ENCODE measurements around the gene TEDC1.

The TEDC1 gene

GRCh38 chr14:105507247-105507646, 16.2 kb downstream of the TEDC1 start:
- H3K9me3 ChIP-seq (ENCODE audit: control insufficient read depth, low read length): no peaks in the 10 kb centered on the region
- no peak overlapping the region for H3K4me2 ChIP-seq (ENCODE audit: low read length, poor library complexity, severe bottlenecking)
- H2AK5ac ChIP-seq (ENCODE audit: low read length, severe bottlenecking): no peak overlapping the region
- no peak overlapping the region for H3K9ac ChIP-seq (ENCODE audit: low read length)
- no peak overlapping the region for H2BK120ac ChIP-seq (ENCODE audit: low read depth, low read length)
- no peak for DNase-seq
- 85% methylated on average over 17 of the region's 17 CpGs for WGBS
- no peaks in the 10 kb centered on the region for H3K36me3 ChIP-seq (ENCODE audit: control insufficient read depth in 1 of 2, insufficient read depth in 2 of 2, low read depth in 1 of 2, low read length in 2 of 2)
- no peak overlapping the region for H4K91ac ChIP-seq (ENCODE audit: low read length)
- H3K4me1 ChIP-seq (ENCODE audit: control insufficient read depth, insufficient read depth, low read depth, low read length): peaks cover 2% of the 10 kb centered on the region
- no peak overlapping the region for H2BK15ac ChIP-seq (ENCODE audit: low read depth, poor library complexity, severe bottlenecking)
- H3K27me3 ChIP-seq (ENCODE audit: control insufficient read depth in 1 of 2, insufficient read depth in 1 of 2, low read length in 2 of 2): peaks cover 4 to 45% of the 10 kb centered on the region in 2 experiments
- no peak overlapping the region for H3K23ac ChIP-seq (ENCODE audit: low read length in 2 of 2)
- no peaks in the 10 kb centered on the region for H3K79me1 ChIP-seq (replicated peaks; ENCODE audit: low read length, poor library complexity, severe bottlenecking)
- no peak overlapping the region for H3K18ac ChIP-seq (ENCODE audit: low read depth in 1 of 2, low read length in 2 of 2)
- H3K4me3 ChIP-seq (ENCODE audit: insufficient read depth in 1 of 2, low read depth in 1 of 2, low read length in 2 of 2): no peak overlapping the region
- no peak overlapping the region for H2BK5ac ChIP-seq (ENCODE audit: low read depth, low read length, poor library complexity, severe bottlenecking)
- H2BK12ac ChIP-seq (ENCODE audit: low read length in 2 of 2): no peak overlapping the region
- H3K4ac ChIP-seq (ENCODE audit: low read depth in 1 of 2, low read length in 2 of 2): no peak overlapping the region
- no peak overlapping the region for H3K27ac ChIP-seq (ENCODE audit: low read length, poor library complexity, severe bottlenecking)
- no peak overlapping the region for H2AFZ ChIP-seq (ENCODE audit: low read depth, low read length)
- H3K14ac ChIP-seq (ENCODE audit: low read length in 2 of 2): no peak overlapping the region
- no peak overlapping the region for H4K8ac ChIP-seq (ENCODE audit: low read length)

GRCh38 chr14:105508069-105508468, 17.0 kb downstream of the TEDC1 start:
- 90% methylated on average over 16 of the region's 16 CpGs for WGBS
- H4K8ac ChIP-seq (ENCODE audit: low read length): no peak overlapping the region
- DNase-seq: no peak
- no peak overlapping the region for H2BK5ac ChIP-seq (ENCODE audit: low read depth, low read length, poor library complexity, severe bottlenecking)
- no peak overlapping the region for H2AFZ ChIP-seq (ENCODE audit: low read depth, low read length)
- H2BK120ac ChIP-seq (ENCODE audit: low read depth, low read length): no peak overlapping the region
- no peak overlapping the region for H3K18ac ChIP-seq (ENCODE audit: low read depth in 1 of 2, low read length in 2 of 2)
- no peaks in the 10 kb centered on the region for H3K9me3 ChIP-seq (ENCODE audit: control insufficient read depth, low read length)
- H4K91ac ChIP-seq (ENCODE audit: low read length): no peak overlapping the region
- no peak overlapping the region for H3K27ac ChIP-seq (ENCODE audit: low read length, poor library complexity, severe bottlenecking)
- H2AK5ac ChIP-seq (ENCODE audit: low read length, severe bottlenecking): no peak overlapping the region
- no peak overlapping the region for H2BK15ac ChIP-seq (ENCODE audit: low read depth, poor library complexity, severe bottlenecking)
- H3K9ac ChIP-seq (ENCODE audit: low read length): no peak overlapping the region
- no peaks in the 10 kb centered on the region for H3K36me3 ChIP-seq (ENCODE audit: control insufficient read depth in 1 of 2, insufficient read depth in 2 of 2, low read depth in 1 of 2, low read length in 2 of 2)
- peaks cover 4 to 49% of the 10 kb centered on the region in 2 experiments for H3K27me3 ChIP-seq (ENCODE audit: control insufficient read depth in 1 of 2, insufficient read depth in 1 of 2, low read length in 2 of 2)
- no peak overlapping the region for H3K4ac ChIP-seq (ENCODE audit: low read depth in 1 of 2, low read length in 2 of 2)
- no peak overlapping the region for H2BK12ac ChIP-seq (ENCODE audit: low read length in 2 of 2)
- no peaks in the 10 kb centered on the region for H3K79me1 ChIP-seq (replicated peaks; ENCODE audit: low read length, poor library complexity, severe bottlenecking)
- no peak overlapping the region for H3K4me3 ChIP-seq (ENCODE audit: insufficient read depth in 1 of 2, low read depth in 1 of 2, low read length in 2 of 2)
- H3K4me1 ChIP-seq (ENCODE audit: control insufficient read depth, insufficient read depth, low read depth, low read length): peaks cover 2% of the 10 kb centered on the region
- no peak overlapping the region for H3K23ac ChIP-seq (ENCODE audit: low read length in 2 of 2)
- H3K4me2 ChIP-seq (ENCODE audit: low read length, poor library complexity, severe bottlenecking): no peak overlapping the region
- H3K14ac ChIP-seq (ENCODE audit: low read length in 2 of 2): no peak overlapping the region

DNA sequence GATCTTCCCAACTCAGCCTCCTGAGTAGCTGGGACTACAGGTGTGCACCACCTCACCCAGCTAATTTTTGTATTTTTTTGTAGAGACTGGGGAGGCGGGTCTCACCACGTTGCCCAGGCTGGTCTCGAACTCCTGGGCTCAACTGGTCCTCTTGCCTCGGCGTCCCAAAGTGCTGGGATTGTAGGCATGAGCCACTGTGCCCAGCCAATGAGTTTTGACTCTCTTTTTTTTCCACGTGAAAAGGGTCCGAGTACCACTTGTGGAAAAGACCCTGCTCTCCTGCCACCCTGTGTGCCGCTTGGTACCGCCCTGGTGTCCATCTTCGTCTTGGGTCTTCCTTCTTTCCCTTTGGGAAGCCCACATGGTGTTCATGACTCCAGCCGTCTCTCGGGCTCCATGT, 17.6 kb downstream of the TEDC1 start:
- H2BK12ac ChIP-seq (ENCODE audit: low read length in 2 of 2): no peak overlapping the region
- H4K91ac ChIP-seq (ENCODE audit: low read length): no peak overlapping the region
- no peak overlapping the region for H2BK15ac ChIP-seq (ENCODE audit: low read depth, poor library complexity, severe bottlenecking)
- no peak overlapping the region for H2AFZ ChIP-seq (ENCODE audit: low read depth, low read length)
- no peaks in the 10 kb centered on the region for H3K79me1 ChIP-seq (replicated peaks; ENCODE audit: low read length, poor library complexity, severe bottlenecking)
- DNase-seq: no peak
- H3K4me1 ChIP-seq (ENCODE audit: control insufficient read depth, insufficient read depth, low read depth, low read length): peaks cover 2% of the 10 kb centered on the region
- no peaks in the 10 kb centered on the region for H3K36me3 ChIP-seq (ENCODE audit: control insufficient read depth in 1 of 2, insufficient read depth in 2 of 2, low read depth in 1 of 2, low read length in 2 of 2)
- 83% methylated on average over 12 of the region's 12 CpGs for WGBS
- H2BK120ac ChIP-seq (ENCODE audit: low read depth, low read length): no peak overlapping the region
- H3K9me3 ChIP-seq (ENCODE audit: control insufficient read depth, low read length): no peaks in the 10 kb centered on the region
- H3K14ac ChIP-seq (ENCODE audit: low read length in 2 of 2): no peak overlapping the region
- no peak overlapping the region for H4K8ac ChIP-seq (ENCODE audit: low read length)
- no peak overlapping the region for H3K27ac ChIP-seq (ENCODE audit: low read length, poor library complexity, severe bottlenecking)
- no peak overlapping the region for H3K4ac ChIP-seq (ENCODE audit: low read depth in 1 of 2, low read length in 2 of 2)
- no peak overlapping the region for H3K4me2 ChIP-seq (ENCODE audit: low read length, poor library complexity, severe bottlenecking)
- H3K23ac ChIP-seq (ENCODE audit: low read length in 2 of 2): no peak overlapping the region
- no peak overlapping the region for H2AK5ac ChIP-seq (ENCODE audit: low read length, severe bottlenecking)
- no peak overlapping the region for H2BK5ac ChIP-seq (ENCODE audit: low read depth, low read length, poor library complexity, severe bottlenecking)
- H3K9ac ChIP-seq (ENCODE audit: low read length): no peak overlapping the region
- H3K4me3 ChIP-seq (ENCODE audit: insufficient read depth in 1 of 2, low read depth in 1 of 2, low read length in 2 of 2): no peak overlapping the region
- peaks cover 4 to 54% of the 10 kb centered on the region in 2 experiments for H3K27me3 ChIP-seq (ENCODE audit: control insufficient read depth in 1 of 2, insufficient read depth in 1 of 2, low read length in 2 of 2)
- H3K18ac ChIP-seq (ENCODE audit: low read depth in 1 of 2, low read length in 2 of 2): no peak overlapping the region

DNA sequence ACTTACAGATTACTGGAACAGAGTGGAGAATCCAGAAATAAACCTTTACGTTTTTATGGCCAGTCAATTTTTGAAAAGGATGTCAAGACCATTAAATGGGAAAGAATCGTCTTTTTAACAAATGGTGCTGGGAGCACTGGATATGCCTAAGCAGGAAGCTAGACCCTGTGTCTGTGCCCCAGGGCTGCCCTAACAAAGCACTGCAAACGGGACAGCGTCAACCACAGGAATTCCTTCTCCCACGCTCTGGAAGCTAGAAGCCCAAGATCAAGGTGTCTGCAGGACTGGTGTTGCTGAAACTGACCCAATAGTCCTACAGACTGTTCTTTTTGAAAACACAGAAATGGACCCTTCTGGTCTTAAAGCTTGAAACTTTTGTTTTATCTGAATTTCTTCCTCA, 26.1 kb downstream of the TEDC1 start:
- no peak overlapping the region for H3K18ac ChIP-seq (ENCODE audit: low read depth in 1 of 2, low read length in 2 of 2)
- no peak for DNase-seq
- no peak overlapping the region for H3K23ac ChIP-seq (ENCODE audit: low read length in 2 of 2)
- H3K4me3 ChIP-seq (ENCODE audit: insufficient read depth in 1 of 2, low read depth in 1 of 2, low read length in 2 of 2): no peak overlapping the region
- H2AK5ac ChIP-seq (ENCODE audit: low read length, severe bottlenecking): no peak overlapping the region
- no peak overlapping the region for H3K4ac ChIP-seq (ENCODE audit: low read depth in 1 of 2, low read length in 2 of 2)
- H4K91ac ChIP-seq (ENCODE audit: low read length): no peak overlapping the region
- H4K8ac ChIP-seq (ENCODE audit: low read length): no peak overlapping the region
- no peak overlapping the region for H2AFZ ChIP-seq (ENCODE audit: low read depth, low read length)
- H3K79me1 ChIP-seq (replicated peaks; ENCODE audit: low read length, poor library complexity, severe bottlenecking): no peaks in the 10 kb centered on the region
- no peak overlapping the region for H3K9ac ChIP-seq (ENCODE audit: low read length)
- no peaks in the 10 kb centered on the region for H3K36me3 ChIP-seq (ENCODE audit: control insufficient read depth in 1 of 2, insufficient read depth in 2 of 2, low read depth in 1 of 2, low read length in 2 of 2)
- no peak overlapping the region for H2BK120ac ChIP-seq (ENCODE audit: low read depth, low read length)
- no peak overlapping the region for H3K27ac ChIP-seq (ENCODE audit: low read length, poor library complexity, severe bottlenecking)
- H3K14ac ChIP-seq (ENCODE audit: low read length in 2 of 2): no peak overlapping the region
- 63% methylated on average over 5 of the region's 5 CpGs for WGBS
- H3K4me2 ChIP-seq (ENCODE audit: low read length, poor library complexity, severe bottlenecking): no peak overlapping the region
- H2BK15ac ChIP-seq (ENCODE audit: low read depth, poor library complexity, severe bottlenecking): no peak overlapping the region
- peaks cover 5 to 51% of the 10 kb centered on the region in 2 experiments for H3K27me3 ChIP-seq (ENCODE audit: control insufficient read depth in 1 of 2, insufficient read depth in 1 of 2, low read length in 2 of 2)
- no peak overlapping the region for H2BK5ac ChIP-seq (ENCODE audit: low read depth, low read length, poor library complexity, severe bottlenecking)
- H3K9me3 ChIP-seq (ENCODE audit: control insufficient read depth, low read length): peaks cover 3% of the 10 kb centered on the region
- no peak overlapping the region for H2BK12ac ChIP-seq (ENCODE audit: low read length in 2 of 2)
- no peaks in the 10 kb centered on the region for H3K4me1 ChIP-seq (ENCODE audit: control insufficient read depth, insufficient read depth, low read depth, low read length)
